Thoracic aorta (tissue), 2 donors: Measurements from ENCODE around the gene CBL. TPM values are rescaled to one million over a fixed set of nuclear protein-coding genes. Genes with fewer than 3 reads are reported as not detected.

Source experiments
- ATAC-seq: fragments of 150-250 bp; one replicate; pipeline ENCODE4 v1.8.0; 2017; ENCODE audit warnings: low read depth; ENCODE audit not compliant: insufficient number of reproducible peaks, low FRiP score
- DNase-seq: peaks from one replicate; pipeline ENCODE4 v3.0.0-alpha.2; 2020; ENCODE audit warnings: low spot score
- H3K27ac ChIP-seq, 2 donors: fragments of 200-600 bp; sonication (generic); 1 replicate in 1 of 2; 2 replicates in 1 of 2; pipeline ENCODE4 v1.5.1; 2016; ENCODE audit warnings: mild to moderate bottlenecking in 2 of 2, moderate library complexity in 2 of 2
- H3K27me3 ChIP-seq: fragments of 200-600 bp; sonication (generic); replicated peaks from 2 replicates; pipeline ENCODE4 v1.6.0; 2016; ENCODE audit warnings: mild to moderate bottlenecking; ENCODE audit not compliant: insufficient read depth
- H3K36me3 ChIP-seq: fragments of 200-600 bp; sonication (generic); one replicate; pipeline ENCODE4 v1.5.1; 2016
- H3K4me1 ChIP-seq, 2 donors: fragments of 200-600 bp; sonication (generic); 1 replicate in 1 of 2; 2 replicates in 1 of 2; pipeline versions ENCODE4 v1.5.1 to v1.6.0; 2016; ENCODE audit warnings: low read depth in 2 of 2, mild to moderate bottlenecking in 1 of 2; ENCODE audit not compliant: control insufficient read depth in 1 of 2
- H3K4me3 ChIP-seq: fragments of 200-600 bp; sonication (generic); 2 replicates; pipeline ENCODE4 v1.5.1; 2016; ENCODE audit warnings: mild to moderate bottlenecking
- H3K9me3 ChIP-seq: fragments of 200-600 bp; sonication (generic); 2 replicates; pipeline ENCODE4 v1.5.1; 2016
- total RNA-seq, 2 donors: library from RNA; depleted of rRNA; stranded (reverse); fragments of >200 nt; gene quantifications; one replicate each; pipeline versions ENCODE4 v1.1.0 to v1.2.3, GENCODE V29; 2016
- TF ChIP-seq, protein P1 (sequence below): fragments of 200-600 bp; sonication (generic); IDR thresholded peaks from one replicate; pipeline ENCODE4 v1.5.1; 2019; ENCODE audit warnings: antibody characterized with exemption

The CBL gene
- total RNA-seq, 2 donors from 2014 or later: 21.0 to 23.2 TPM

DNA sequence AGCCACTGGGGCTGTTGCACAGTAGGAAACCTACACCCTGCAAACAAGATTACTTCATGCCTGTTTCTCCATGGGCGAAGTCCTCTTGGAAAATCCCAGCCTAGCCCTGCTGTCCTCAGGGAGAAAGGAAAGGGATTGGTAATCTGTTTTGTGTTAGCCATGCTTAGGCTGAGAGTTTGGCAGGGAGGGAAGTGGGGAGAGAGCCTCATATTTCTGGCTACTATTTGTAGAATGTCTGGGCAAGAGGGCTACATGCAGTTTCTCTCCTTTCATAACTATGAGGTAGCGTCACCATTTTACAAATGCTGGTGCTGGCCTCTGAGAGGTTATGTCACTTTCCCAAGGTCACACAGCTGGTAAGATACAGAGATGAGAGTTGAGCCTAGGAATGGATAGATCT, 141.1 kb downstream of the CBL start:
- Histone ChIP-seq H3K36me3 (no peaks in the 10 kb centered on the region), H3K4me1 (no peaks in the 10 kb centered on the region), H3K9me3 (no peaks in the 10 kb centered on the region), H3K27me3 (no peaks in the 10 kb centered on the region), H3K4me3 (no peak overlapping the region), H3K27ac (no peak overlapping the region)
- ATAC-seq (no peak), DNase-seq (no peak)
- TF ChIP-seq, protein P1, sequence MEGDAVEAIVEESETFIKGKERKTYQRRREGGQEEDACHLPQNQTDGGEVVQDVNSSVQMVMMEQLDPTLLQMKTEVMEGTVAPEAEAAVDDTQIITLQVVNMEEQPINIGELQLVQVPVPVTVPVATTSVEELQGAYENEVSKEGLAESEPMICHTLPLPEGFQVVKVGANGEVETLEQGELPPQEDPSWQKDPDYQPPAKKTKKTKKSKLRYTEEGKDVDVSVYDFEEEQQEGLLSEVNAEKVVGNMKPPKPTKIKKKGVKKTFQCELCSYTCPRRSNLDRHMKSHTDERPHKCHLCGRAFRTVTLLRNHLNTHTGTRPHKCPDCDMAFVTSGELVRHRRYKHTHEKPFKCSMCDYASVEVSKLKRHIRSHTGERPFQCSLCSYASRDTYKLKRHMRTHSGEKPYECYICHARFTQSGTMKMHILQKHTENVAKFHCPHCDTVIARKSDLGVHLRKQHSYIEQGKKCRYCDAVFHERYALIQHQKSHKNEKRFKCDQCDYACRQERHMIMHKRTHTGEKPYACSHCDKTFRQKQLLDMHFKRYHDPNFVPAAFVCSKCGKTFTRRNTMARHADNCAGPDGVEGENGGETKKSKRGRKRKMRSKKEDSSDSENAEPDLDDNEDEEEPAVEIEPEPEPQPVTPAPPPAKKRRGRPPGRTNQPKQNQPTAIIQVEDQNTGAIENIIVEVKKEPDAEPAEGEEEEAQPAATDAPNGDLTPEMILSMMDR: no peak

DNA sequence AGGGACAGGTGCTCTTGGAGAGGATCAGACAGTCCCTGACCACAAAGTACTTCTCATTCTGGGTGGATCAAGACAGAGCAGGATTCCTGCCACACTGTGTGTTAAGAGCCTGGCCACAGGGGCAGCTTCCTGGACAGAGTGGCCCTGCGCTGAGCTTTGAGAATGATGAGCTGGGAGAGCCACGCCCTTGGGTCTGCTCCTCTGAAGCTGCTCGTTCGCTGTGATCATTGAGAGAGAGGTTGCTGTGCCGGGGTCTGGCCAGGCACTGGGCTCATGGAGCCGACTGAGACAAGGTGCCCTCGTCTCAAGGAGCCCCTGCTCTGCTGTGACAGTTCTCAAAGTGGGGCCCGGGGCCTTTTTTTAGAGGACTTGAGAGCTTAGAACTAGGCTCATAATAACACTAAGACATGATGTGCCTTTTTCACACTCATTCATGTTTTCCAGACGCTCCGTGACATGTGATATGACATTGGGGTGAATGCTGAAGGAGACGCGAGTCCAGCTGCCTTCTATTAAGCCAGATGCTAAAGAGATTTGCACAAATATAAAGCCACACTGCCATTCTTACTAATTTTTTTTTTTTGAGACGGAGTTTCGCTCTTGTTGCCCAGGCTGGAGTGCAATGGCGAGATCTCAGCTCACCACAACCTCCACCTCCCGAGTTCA, 141.9 kb downstream of the CBL start:
- H3K27me3 ChIP-seq: no peaks in the 10 kb centered on the region
- DNase-seq (no peak), ATAC-seq (no peak)
- TF ChIP-seq, protein P1: no peak
- no peak overlapping the region for H3K4me3 ChIP-seq
- no peaks in the 10 kb centered on the region for H3K9me3 ChIP-seq
- H3K27ac ChIP-seq: no peak overlapping the region
- H3K36me3 ChIP-seq: no peaks in the 10 kb centered on the region
- no peaks in the 10 kb centered on the region for H3K4me1 ChIP-seq

DNA sequence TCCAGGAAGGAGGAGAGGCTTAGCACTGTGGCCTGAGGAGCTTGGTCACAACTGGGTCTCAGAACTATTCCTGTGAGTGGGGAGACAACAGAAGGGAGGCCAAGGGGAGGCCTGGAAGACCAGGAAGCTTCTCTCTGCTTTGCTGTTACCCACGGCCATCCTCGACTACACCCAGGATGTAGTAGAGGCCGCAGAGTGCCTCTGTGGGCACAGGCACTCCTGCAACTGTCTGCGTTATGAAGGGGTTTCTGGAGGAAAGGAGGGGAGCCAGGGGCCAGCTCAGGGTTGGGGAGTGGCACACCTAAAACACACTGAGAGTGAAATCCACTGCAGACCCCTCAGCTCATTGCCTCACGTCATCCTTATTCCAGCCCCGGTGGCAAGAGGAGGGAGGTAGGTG, 144.2 kb downstream of the CBL start:
- ATAC-seq: no peak
- H3K36me3 ChIP-seq: no peaks in the 10 kb centered on the region
- H3K9me3 ChIP-seq: no peaks in the 10 kb centered on the region
- TF ChIP-seq, protein P1: no peak
- H3K27me3 ChIP-seq: no peaks in the 10 kb centered on the region
- no peak for DNase-seq
- H3K4me1 ChIP-seq: no peaks in the 10 kb centered on the region
- no peak overlapping the region for H3K4me3 ChIP-seq
- H3K27ac ChIP-seq: no peak overlapping the region

DNA sequence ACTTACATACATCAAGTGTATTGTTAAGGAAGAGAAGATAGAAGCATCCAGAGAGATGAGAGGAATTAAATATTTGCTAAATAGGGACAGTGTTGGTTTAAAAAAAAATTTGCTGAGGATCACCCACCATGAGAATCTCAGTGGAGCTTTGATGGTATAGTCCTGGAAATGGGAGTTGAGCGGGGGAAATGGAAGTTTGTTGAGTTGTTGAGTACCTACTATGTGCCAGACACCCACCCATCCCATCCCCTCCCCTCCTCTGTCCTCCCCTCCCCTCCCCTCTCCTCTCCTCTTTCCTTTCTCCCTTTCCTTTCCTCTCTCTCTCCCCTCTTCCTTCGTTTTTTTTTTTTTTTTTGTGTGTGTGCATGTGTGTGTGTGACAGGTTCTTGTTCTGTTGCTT, 145.1 kb downstream of the CBL start:
- Histone ChIP-seq H3K36me3 (no peaks in the 10 kb centered on the region), H3K27ac (no peak overlapping the region), H3K27me3 (no peaks in the 10 kb centered on the region), H3K4me1 (no peaks in the 10 kb centered on the region), H3K4me3 (no peak overlapping the region), H3K9me3 (no peaks in the 10 kb centered on the region)
- no peak for ATAC-seq
- TF ChIP-seq, protein P1: no peak
- no peak for DNase-seq

DNA sequence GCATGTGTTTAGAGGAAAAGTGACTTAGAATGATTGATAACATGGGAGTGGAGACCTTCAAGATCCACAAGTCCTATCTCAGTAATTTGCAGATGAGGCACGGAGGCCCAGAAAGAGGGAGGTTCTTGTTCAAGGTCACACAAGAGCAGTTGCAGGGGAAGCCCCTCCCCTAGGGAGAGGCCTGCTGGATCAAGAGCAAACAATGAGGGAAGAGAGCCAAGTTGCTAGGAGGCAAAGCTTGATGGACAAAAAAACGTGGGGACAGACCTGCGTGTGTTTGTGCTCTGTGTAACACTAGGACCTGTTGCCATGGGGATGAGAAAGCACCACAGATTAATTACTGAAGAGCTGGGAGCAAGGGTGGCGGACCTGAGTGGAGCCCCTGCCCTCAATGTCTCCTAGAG, 146.7 kb downstream of the CBL start:
- TF ChIP-seq, protein P1: no peak
- H3K27me3 ChIP-seq: no peaks in the 10 kb centered on the region
- no peaks in the 10 kb centered on the region for H3K9me3 ChIP-seq
- H3K4me1 ChIP-seq: no peaks in the 10 kb centered on the region
- no peak for ATAC-seq
- DNase-seq: no peak
- H3K27ac ChIP-seq: no peak overlapping the region
- H3K36me3 ChIP-seq: no peaks in the 10 kb centered on the region
- H3K4me3 ChIP-seq: no peak overlapping the region
